M059J (cell line): Measurements from ENCODE around the gene EMP3. TPM values are rescaled to one million over a fixed set of nuclear protein-coding genes. Genes with fewer than 3 reads are reported as not detected.
"Not testable (repeated sequence)": the region's sequence is repeated elsewhere in the genome, so short reads cannot be mapped to it uniquely, and the experiment has no call there.

ENCODE experiments used
- DNase-seq: peaks from one replicate; pipeline ENCODE4 v3.0.0-alpha.2; 2012; ENCODE audit warnings: low read depth
- total RNA-seq: library from RNA; depleted of rRNA; stranded (reverse); fragments of >200 nt; shearing (Covaris generic); gene quantifications from 2 replicates; pipeline ENCODE4 v1.2.3, GENCODE V29; 2014; rRNA removed

The EMP3 gene, protein sequence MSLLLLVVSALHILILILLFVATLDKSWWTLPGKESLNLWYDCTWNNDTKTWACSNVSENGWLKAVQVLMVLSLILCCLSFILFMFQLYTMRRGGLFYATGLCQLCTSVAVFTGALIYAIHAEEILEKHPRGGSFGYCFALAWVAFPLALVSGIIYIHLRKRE
- total RNA-seq: 87.2 and 98.0 TPM in 2 replicates

DNA sequence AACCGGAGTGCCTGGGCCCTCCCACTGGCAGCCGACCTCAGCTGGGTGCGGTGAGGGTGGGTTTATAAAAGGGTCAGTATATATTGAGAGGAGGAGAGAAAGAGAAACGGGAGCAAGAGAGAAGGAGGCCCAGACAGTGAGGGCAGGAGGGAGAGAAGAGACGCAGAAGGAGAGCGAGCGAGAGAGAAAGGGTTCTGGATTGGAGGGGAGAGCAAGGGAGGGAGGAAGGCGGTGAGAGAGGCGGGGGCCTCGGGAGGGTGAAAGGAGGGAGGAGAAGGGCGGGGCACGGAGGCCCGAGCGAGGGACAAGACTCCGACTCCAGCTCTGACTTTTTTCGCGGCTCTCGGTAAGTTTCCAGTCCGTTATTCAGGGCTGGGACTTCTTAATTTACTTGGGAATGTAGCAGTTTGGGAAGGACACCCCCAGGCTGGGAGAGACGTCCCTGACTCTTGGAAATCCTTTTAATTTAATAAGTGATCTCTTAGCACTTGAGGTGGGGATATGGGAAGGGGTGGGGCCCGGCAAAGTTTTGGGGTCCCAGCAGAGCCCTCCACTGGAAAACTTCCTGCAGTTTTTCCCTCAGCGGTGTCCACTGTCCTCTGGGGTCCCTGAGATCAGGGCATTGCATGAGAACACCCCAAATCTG, at the start of gene EMP3:
TSS of gene EMP3 (plus strand) at position 288 of the 646 bp plus-strand sequence. CDS start 1,293 bp downstream, outside the sequence.
- DNase-seq: peak; percentile 93

DNA sequence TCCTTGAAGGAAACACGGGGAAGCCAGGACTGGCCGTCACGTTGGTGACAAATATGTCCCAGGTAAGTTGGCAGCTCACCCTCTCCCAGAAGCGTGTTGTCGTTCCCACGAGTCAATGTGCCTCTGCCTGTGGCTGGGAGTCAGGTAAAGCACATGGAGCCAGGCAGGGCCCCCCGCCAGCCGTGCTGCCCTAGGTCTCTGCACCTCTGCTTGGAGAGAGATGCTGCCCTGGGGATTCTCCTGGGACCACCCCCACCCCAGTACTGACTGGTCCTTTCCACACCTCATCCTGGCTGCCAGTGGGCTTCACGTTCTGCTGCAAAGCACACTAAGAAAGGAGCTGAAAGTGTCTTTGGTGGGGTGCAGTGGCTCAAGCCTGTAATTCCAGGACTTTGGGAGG, 45.6 kb upstream of the EMP3 start:
- no peak for DNase-seq

DNA sequence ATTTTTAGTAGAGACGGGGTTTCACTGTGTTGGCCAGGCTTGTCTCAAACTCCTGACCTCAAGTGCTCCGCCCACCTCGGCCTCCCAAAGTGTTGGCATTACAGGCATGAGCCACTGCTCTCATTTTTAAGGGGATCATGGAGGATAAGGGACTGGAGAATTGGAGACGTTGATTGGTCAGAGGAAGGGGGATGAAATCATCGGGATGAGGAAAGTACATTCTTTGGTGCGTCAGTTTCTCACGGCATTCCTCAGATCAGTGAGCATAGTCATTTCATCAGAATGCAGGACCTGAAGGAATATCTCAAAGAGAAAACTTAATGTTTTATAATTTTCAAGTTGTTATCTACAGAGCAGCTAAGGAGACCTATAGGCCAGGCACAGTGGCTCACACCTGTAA, 41.4 kb upstream of the EMP3 start:
- peak; percentile 75 for DNase-seq

DNA sequence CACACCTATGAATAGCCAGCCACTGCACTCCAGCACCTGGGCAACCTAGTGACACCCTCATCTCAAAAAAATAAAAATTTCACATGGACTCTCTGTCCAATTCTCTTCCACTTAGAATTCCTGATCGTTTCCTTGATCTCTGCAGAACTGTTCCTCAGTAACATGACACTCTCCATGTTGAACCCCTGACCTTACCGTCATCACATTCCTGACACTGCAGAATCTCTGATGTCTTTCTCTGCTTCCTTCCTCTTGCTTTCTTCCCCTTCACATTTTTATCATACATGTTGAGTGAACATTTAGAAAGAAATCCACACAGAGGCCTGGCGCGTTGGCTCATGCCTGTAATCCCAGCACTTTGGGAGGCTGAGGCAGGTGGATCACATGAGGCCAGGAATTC, 40.5 kb upstream of the EMP3 start:
- peak; percentile 37 for DNase-seq

DNA sequence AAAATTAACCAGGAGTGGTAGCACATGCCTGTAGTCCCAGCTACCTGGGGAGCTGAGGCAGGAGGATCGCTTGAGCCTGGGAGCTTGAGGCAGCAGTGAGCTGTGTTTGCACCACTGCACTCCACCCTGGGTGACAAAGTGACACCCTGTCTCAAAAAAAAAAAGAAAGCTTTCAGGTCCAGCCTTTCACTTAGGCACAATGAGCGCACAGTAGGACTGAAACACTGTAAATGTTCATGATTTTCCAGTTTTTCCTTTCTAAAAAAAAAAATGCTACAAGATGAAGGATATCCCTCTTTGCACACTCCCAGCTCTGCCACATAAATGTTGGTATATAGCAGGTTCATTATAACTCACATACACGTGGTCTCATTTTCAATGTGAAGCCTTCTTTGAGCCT, 37.6 kb upstream of the EMP3 start:
- DNase-seq: no peak

DNA sequence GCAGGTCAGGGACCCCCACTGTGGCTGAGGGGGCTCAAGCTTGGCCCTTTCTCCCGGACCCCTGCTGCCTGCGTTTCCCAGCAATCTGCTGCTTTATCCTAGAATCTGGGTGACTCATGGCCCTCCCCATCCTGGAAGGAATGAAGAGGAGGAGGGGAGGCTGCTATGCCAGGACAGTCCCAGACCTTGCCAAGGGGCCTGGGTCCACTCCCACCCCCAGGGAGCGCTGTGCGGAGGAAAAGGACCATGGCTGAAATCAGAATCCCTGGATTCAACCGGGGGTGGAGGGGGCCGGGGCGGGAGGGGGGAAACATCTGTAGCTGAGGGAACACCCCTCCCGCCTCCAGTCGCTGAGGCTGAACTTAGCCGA, 35.0 kb upstream of the EMP3 start:
- peak; percentile 70 for DNase-seq

DNA sequence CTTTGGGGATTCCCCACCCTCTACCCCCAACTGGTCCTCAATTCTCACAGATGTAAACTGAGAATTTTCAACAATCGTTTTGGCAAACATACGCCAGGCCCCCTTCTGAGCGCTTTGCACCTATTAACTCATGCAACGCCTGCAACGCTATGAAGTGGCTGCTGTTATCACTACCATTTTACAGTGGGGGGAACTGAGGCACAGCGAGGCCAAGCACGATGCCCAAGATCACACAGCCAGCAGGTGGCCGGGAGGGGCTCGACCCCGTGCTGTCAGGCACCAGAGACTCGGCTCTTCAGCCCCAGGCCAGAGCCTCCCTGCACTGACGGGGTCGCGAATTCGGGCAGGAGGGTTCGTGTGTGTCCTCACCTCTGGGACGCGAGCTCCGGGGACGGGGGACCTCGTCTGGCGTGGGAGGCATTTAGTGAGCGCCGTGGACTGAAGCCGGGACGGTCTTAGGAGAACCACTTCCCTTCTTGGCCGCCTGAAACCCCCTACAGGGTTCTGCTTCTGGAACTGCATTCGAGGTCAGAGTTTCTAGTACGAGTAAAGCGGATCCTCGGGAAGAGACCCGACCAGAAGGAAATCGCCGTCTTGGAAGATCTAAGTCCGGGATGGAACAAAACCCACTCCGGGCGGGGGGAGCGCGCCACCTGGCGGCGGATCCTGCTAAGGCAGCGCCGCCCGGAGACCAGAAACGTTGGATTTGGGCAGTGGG, 34.4 kb upstream of the EMP3 start:
- peak; percentile 82 for DNase-seq

DNA sequence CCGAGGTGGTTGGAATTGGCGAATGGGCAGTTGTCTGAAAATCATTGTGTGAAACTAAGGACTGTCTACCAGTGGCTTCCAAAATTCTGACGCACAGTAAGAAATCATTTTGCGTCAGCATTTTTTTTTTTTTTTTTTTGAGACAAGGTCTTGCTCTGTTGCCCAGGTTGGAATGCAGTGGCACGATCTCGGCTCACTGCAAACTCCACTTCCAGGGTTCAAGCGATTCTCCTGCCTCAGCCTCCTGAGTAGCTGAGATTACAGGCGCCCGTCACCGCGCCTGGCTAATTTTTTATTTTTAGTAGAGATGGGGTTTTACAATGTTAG, 33.9 kb upstream of the EMP3 start:
- DNase-seq: not testable (repeated sequence)

DNA sequence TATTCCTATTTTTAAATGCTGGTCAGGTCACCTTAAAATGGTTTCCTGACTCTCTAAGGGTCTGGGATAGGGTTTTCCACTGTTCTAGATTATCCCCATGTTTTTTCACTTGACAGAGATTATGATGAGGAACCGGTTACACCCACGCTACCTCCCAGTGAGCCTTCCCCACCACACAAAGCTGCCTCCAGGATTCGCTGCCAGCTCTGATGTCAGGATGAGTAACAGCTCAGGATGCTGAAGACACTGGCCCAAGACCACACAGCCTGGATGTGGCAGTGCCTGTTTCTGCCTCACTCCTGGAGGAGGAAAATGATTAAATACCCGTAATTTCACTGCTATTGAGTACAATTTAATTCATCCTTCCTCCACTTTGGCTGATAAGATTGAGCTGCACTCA, 32.6 kb upstream of the EMP3 start:
- peak; percentile 65 for DNase-seq

DNA sequence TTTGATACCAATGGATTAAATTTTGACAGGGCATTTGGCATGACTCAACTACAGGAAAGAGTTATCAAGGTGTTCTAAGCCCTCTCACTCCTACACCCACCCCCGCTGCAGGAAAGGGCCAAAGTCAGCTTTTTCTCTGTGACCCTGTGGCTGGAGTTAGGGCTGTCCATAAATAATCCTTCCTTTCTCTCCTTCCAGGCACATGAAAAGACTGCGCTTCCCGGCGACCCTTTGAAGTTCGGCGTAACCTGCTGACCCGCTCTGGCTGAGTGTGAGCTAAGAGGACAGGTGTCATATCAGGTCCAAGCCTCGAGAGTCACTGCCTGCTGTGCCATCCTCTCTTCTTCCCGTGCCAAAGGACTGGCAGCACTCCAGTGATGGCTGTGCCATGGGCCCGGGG, 29.9 kb upstream of the EMP3 start:
- DNase-seq: no peak

DNA sequence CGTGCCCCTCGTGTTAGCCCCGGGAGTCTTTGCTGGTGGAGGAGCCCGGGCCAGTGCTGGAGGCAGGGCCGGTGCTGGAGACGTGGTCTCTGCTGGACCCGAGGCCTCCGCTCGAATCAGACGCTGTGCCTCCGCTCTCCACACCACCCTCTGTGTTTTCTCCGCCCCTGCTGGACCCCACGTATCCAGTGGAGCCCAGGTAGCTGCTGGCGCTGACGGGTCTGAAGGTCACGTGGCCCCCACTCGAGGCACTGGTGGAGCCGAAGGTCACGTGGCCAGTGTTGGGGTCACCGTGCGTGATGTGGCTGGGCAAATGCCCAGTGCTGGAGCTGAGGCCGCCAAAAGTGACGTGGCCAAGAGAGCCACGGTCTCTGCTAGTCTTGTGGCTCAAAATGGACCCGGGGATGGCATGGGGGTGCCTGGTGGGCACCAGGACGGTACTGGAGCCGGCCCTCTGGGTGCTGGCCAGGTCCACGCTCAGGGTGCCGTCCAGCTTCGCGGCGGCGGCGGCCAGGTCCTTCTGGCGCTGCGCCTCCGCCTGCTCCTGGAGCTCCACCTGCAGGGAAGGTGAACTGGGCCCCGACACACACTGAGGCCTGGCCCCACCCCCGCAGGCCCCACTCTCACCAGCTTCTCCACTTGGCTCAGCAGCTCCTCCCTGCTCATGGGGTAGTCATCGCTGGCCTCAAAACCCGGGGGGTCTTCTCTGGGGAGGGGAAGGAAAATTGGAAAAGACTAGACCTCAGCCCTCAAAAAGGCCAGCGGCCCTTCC, 28.2 kb upstream of the EMP3 start:
- DNase-seq: no peak

DNA sequence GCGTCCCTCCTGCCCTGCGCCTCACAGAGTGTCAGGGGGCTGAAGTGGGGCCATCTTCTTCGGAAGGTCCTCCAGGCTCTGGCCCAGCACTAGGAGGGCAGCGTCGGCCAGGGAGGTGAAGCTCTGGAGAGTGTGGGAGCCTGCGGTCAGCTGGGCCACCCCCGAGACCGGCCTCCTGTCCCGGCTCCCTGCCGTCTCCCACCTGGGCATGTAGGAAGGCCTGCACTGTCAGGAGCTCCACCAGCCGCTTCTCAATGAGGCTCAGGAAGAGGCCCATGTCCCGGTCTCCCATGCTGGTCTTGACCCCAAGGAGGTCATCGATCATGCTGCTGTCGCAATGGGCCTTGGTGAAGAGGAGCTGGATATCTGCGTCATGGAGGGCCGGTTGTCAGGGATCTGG, 27.4 kb upstream of the EMP3 start:
- no peak for DNase-seq

DNA sequence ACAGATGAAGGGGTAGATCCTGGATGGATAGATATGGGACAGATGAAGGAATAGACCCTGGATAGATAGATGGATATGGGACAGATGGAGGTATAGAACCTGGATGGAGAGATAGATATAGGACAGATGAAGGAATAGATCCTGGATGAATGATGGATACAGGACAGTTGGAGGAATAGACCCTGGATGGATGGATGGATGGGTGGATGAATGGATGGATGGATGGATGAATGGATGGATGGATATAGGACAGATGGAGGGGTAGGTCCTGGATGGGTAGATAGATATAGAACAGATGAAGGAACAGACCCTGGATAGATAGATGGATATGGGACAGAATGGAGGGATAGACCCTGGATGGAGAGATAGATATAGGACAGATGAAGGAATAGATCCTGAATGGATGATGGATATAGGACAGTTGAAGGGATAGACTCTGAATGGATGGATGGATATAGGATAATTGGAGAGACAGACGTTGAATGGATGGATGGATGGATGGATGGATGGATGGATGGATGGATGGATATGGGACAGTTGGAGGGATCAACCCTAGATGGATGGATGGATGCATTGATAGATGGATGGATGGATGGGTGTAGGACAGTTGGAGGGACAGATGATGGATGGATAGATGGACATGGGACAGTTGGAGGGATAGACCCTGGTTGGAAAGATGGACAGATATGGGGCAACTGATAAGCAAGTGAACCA, 23.3 kb upstream of the EMP3 start:
- DNase-seq: no peak

DNA sequence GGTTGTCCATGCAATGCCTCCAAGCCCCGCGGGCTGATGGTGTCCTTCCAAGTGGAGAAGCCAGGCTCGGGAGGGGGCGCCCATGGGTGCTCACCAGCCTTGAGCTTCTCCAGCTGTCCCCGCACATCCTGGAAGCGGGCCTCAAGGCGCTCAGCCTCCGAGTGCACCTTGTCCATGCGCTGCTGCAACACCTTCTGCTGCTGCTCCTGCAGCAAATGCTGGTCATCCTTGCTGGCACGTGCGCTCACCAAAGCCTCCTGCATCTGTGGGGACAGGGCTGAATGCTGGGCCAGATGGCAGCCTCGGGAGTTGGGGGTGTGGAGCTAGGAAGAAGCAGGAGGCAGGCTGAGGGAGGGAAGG, 22.8 kb upstream of the EMP3 start:
- DNase-seq: no peak

DNA sequence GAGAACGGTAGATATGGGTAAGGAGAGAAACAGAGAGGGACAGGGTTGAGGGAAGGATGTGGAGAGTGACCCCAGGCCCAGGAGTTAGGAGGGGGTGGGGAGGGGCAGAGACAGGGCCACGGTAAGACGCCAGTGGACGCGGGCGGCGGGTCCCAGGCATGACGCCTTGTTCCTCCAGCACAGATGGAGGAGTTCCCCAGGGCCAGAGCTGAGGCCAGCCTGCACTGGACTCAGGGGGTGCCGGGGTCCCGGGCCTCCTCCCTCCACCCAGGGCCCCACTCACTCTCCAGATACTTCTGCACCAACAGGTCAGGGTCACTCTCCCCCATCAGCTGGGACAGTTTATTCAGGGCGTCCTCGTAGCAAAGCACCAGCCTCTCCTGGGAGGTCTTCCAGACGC, 22.0 kb upstream of the EMP3 start:
- no peak for DNase-seq

DNA sequence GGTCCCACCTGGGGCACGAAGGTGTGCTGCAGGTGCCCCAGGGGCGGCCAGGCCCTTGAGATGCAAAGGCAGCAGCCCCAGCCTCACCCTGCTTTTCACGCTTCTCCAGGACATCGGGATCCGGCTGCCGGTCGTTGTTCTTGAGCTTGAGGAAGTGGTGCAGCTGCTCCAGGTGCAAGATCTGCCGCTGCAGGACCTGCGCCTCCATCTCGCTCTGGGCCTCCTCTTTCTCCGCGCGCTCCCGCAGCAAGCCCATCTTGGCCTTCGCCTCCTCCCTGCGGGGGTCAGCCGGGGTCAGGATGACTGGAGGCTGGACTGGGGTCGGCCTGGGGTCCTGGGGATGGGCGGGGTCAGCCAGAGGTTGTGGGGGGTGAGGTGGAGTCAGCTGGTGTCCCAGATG, 21.5 kb upstream of the EMP3 start:
- no peak for DNase-seq

DNA sequence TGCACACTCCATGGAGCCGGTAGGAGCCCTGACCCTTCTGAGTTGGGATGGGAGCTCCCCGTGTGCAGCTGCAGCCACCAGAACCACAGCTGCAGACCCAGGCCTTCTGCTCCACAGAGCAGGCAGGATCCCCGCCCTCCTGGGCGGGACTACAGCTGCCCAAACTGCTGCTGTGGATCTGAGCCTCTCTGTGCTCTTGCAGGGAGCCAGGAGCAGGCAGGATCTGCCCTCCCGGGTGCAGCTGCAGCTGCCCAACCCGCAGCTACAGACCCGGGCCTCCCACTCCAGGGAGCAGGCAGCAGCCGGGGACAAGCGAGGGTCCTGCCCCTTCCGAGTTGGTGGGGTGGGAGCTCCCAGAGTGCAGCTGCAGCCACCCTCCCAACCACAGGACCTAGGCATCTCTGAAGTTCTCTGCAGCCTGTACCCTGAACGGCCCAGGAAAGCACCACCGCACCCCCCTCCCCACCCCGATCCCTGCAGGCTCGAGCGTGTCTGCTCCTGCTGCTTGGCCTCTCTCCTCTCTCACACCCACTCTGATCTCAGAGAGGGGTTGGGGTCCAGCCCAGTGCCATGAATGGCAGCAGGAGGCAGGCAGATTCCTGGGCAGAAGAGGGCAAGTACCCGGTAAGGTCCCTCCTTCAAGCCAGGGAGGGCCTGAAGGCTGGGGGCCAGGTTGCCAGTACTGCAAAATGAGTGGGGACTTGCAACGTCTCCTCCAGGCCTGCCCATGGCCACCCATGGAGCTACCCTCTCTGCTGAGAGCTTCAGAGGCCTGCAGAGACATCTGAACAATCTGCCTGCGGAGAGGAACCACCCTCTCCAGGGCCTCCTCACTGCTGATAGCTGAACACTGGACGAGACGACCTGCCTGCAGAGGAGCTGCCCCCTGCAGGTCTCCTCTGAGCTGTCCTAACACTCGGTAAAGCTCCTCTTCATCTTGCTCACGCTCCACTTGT, 16.4 kb upstream of the EMP3 start:
- no peak for DNase-seq

DNA sequence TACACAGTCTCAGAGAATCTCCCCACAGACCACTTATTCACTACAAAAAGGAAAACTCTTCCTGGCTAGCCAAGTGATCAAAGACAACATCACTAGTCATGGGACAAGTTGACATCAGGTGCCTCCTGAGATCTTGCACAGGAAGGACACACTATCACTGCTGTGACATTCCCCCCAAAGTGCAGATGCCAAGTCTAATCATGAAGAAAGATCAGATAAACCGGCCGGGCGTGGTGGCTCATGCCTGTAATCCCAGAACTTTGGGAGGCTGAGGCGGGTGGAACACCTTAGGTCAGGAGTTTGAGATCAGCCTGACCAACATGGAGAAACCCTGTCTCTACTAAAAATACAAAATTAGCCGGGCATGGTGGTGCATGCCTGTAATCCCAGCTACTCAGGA, 15.6 kb upstream of the EMP3 start:
- not testable (repeated sequence) for DNase-seq

DNA sequence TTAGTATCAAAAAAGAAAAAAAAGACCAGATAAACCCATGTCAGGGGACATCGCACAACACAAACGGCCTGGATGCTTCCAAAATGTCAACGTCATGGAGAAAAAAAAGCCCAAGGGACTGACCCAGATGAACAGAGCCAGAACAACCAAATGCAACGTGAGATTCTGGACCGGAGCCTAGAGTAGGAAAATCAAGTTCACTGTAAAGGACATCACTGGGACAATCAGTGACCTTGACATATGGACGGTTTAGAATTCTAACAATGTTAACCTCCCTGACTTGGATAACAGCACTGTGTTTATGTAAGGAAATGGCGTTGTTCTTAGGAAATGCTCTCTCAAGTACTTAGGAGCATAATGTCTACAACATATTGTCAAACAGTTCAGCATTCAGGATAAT, 15.1 kb upstream of the EMP3 start:
- DNase-seq: no peak

DNA sequence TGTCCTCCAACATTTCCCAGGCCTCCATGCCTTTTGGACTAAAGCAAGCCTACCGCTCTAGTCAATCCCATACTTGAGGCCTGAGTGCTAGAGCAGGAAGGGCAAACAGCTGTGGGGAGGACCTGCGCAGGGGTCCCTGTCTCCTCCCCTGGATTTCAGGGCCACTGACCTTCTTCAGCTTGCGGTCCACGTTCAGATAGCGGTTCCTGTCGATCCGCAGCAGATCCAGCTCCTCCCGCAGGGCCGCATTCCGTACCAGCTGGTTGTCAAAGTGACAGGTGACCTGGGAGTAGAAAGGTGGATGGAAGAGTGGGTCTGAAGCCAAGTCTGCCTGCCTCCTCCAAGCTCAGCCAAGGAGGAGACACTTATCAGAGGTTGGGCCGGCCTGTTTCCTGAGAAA, 14.0 kb upstream of the EMP3 start:
- no peak for DNase-seq

DNA sequence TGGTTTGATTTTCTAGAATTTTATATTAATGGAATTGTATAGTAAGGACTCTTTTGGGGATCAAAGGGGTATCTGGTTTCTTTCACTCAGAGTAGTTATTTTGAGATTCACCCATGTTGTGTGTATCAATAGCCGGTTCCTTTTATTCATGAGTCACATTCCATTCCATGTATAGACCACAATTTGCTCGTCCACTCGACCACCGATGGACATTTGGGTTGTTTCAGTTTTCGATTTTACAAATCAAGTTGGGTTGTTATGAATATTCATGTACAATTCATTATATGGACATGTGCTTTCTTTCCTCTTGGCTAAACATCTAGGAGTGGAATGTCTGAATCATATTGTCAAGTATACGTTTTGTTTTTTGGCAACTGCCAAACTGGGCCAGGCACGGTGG, 9.6 kb upstream of the EMP3 start:
- DNase-seq: no peak
